ENCODE results near the gene C1orf105.

DNA sequence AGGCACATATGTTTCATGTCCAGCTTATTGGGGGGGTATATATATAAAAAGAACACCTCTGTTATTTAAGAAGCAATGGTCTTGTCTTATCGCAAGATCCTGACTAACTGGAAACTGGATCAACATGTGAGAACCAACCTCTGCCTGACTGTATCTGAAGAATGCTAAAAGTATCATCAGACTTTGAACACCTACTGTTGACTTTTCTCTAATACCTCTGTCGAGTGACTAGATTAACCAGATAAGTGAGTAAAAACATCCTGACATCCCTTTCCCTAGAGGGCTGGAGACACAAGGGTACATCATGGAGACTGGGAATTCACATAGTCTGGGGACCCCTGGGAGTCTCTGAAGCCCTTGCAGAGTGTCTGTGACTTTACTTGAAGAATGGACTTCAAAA, 49.7 kb downstream of the C1orf105 start:
- TF ChIP-seq POLR2AphosphoS5 (IDR thresholded peaks at IDR 0.05): no peak
- TF ChIP-seq POLR2A (IDR thresholded peaks at IDR 0.05): no peak

Data from transverse colon (tissue), 3 donors.